ENCODE data around the gene IPO4. TPM values are rescaled to one million over a fixed set of nuclear protein-coding genes. Genes with fewer than 3 reads are reported as not detected.

IPO4 gene
- total RNA-seq, 1 donor from 2014 or later = 80.3 TPM

DNA sequence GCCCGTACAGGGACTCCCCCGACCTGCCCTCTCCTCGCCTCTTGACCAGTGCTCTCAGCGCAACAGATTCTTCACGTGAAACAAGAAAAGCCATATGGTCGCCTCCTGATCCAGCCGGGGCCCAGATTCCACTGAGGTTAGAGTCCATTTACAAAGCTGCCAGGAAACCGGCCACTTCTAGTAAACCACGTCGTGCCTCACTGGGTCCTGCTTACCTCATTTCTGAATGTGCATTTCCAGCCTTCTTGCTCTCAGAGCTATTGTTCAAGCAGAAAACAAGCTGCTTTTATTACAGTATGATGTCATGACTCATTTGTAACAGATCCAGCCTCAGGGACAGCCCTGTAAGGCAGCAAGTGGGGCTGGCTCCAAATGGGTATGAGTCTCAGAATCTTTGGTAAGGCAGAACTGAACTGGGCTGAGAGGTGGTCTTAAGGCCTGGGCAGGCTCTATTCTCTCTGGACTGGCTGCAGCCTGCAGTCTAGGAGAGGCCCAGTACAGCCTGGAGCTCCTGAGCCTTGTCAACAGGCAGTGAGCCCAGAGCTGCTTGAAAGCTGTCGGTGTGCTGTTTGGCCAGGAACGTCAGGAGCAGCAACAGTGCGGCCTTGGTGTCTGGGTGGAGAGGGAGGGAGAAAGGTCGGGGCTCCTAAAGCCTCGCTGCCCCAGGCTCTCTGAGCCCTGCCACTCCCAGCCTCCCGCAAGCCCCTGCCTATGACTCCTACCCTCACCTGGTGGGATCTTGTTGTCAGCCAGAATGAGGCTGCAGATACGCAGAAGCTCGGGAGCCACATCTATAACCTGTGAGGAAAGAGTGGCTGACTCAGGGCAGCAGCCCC, 8.4 kb downstream of the IPO4 start:
- CTCF ChIA-PET = interaction anchor here (2.3 kb wide), 1 partner anchor 19 kb away, joined by 6 read pairs; the partner anchor contains the start of gene IRF9
- H3K4me1 Mint-ChIP-seq = peaks cover 7% of the 10 kb centered on the region
- H3K9me3 Mint-ChIP-seq = no peaks in the 10 kb centered on the region
- peak overlapping the region; percentile 71 for H3K27ac Mint-ChIP-seq
- ATAC-seq (ENCODE audit: low read depth) (no peak), DNase-seq (no peak)
- H3K4me3 Mint-ChIP-seq = no peak overlapping the region
- TF ChIP-seq, protein P1, sequence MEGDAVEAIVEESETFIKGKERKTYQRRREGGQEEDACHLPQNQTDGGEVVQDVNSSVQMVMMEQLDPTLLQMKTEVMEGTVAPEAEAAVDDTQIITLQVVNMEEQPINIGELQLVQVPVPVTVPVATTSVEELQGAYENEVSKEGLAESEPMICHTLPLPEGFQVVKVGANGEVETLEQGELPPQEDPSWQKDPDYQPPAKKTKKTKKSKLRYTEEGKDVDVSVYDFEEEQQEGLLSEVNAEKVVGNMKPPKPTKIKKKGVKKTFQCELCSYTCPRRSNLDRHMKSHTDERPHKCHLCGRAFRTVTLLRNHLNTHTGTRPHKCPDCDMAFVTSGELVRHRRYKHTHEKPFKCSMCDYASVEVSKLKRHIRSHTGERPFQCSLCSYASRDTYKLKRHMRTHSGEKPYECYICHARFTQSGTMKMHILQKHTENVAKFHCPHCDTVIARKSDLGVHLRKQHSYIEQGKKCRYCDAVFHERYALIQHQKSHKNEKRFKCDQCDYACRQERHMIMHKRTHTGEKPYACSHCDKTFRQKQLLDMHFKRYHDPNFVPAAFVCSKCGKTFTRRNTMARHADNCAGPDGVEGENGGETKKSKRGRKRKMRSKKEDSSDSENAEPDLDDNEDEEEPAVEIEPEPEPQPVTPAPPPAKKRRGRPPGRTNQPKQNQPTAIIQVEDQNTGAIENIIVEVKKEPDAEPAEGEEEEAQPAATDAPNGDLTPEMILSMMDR (IDR thresholded peaks at IDR 0.05) = no peak
- POLR2A ChIA-PET = interaction anchor here (1.0 to 2.0 kb wide), 4 partner anchors 9 to 33 kb away, joined by 3 to 16 read pairs (median 8); partner anchors contain the start of genes CHMP4A, IPO4, IRF9 and TM9SF1
- intact Hi-C loops (cut with micrococcal nuclease) = no loop called here
- H3K27me3 Mint-ChIP-seq = no peaks in the 10 kb centered on the region
- peaks cover 80% of the 10 kb centered on the region for H3K36me3 Mint-ChIP-seq (ENCODE audit: low read depth)

DNA sequence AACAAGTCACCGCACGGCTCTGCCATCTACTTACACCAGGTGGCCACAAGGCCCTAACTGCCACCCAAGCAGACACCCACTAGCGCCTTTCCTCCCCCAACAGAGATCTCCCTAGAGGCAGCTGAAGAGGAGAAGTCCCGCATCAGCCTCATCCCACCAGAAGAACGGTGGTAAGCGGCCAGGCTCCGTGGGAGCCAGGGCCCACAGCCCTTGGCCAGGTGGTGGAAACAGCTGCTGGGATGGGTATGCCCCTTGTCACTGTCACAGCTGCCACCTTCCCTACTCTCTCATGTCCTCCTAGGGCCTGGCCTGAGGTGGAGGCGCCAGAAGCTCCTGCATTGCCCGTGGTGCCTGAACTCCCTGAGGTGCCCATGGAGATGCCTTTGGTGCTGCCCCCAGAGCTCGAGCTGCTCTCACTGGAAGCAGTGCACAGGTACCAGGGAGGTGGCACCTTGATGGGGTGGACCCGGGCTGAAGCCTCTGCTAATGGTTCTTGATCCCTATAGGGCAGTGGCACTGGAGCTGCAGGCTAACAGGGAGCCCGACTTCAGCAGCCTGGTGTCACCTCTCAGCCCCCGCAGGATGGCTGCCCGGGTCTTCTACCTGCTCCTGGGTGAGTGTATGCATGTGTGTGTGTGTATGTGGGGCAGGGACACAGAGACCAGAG, 9.2 kb downstream of the IPO4 start:
- ATAC-seq (ENCODE audit: low read depth) (peak; percentile 26), DNase-seq (no peak)
- H3K27me3 Mint-ChIP-seq = no peaks in the 10 kb centered on the region
- H3K4me3 Mint-ChIP-seq = no peak overlapping the region
- peaks cover 76% of the 10 kb centered on the region for H3K36me3 Mint-ChIP-seq (ENCODE audit: low read depth)
- peaks cover 9% of the 10 kb centered on the region for H3K4me1 Mint-ChIP-seq
- POLR2A ChIA-PET = interaction anchor here (1.0 to 2.0 kb wide), 4 partner anchors 9 to 34 kb away, joined by 3 to 16 read pairs (median 8); partner anchors contain the start of genes CHMP4A, IPO4, IRF9 and TM9SF1
- TF ChIP-seq, protein P1 (IDR thresholded peaks at IDR 0.05) = no peak
- CTCF ChIA-PET = interaction anchor here (2.3 kb wide), 1 partner anchor 19 kb away, joined by 6 read pairs; the partner anchor contains the start of gene IRF9
- no peaks in the 10 kb centered on the region for H3K9me3 Mint-ChIP-seq
- H3K27ac Mint-ChIP-seq = peak overlapping the region; percentile 71
- intact Hi-C loops (cut with micrococcal nuclease) = no loop called here

DNA sequence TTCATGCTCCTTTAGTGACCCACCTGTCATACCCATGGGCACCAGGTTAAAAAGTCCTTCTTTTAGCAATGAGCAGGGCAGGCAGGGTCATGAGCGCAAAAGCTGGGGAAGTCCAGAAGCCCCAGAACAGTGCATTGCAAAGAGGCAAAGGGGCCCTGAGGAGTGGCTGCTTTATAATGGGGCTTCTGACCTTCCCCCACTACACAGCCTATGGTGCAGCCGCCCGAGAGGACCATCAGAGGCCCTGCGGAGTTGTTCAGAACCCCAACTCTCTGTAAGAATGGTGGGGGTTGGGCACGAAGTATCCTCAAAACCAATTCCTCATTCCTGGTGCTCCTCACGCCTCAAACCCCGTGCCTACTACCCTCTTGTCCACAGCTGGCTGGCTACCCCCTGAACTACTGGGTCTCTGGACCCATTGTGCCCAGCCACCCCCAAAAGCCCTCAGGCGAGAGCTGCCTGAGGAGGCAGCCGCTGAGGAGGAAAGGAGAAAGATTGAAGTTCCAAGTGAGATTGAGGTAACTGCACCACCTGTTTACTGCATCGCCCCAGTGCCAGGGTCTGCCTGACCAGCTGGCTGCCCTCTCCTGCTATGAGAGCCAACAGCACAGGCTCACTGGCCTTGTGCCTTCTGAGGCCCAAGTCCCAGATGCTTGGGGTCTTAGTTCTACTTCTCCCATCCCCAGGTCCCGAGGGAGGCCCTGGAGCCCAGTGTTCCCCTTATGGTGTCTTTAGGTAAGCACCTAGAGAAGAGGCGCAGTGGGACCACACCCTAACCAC, 10.0 kb downstream of the IPO4 start:
- ChIA-PET POLR2A (interaction anchor here (1.7 to 2.0 kb wide), 3 partner anchors 17 to 35 kb away, joined by 4 to 11 read pairs (median 6); partner anchors contain the start of genes CHMP4A and IRF9), CTCF (no interaction called here)
- ATAC-seq (ENCODE audit: low read depth) (peak; percentile 19), DNase-seq (no peak)
- Mint-ChIP-seq H3K36me3 (ENCODE audit: low read depth) (peaks cover 68% of the 10 kb centered on the region), H3K4me1 (peaks cover 9% of the 10 kb centered on the region), H3K4me3 (no peak overlapping the region), H3K27me3 (no peaks in the 10 kb centered on the region), H3K9me3 (no peaks in the 10 kb centered on the region), H3K27ac (no peak overlapping the region)
- intact Hi-C loops (cut with micrococcal nuclease) = no loop called here
- TF ChIP-seq, protein P1 (IDR thresholded peaks at IDR 0.05) = no peak

DNA sequence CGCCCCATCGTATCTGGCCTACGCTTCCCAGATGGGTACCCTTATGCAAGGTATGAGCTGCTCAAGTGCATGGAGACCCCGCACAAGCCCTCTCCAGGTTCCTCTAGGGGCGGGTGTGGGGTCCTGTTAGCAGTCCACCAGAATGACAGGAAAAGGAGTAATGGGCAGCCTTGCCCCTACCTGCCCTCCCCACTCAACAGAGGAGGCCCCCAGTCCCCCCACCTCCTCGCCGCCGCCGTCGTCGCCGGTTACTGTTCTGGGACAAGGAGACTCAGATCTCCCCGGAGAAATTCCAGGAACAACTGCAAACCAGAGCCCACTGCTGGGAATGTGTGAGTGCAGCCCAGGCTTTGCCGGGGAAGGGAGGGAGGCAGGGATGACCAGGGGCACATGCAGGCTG, 10.7 kb downstream of the IPO4 start:
- no peak overlapping the region for H3K27ac Mint-ChIP-seq
- DNase-seq = no peak
- H3K27me3 Mint-ChIP-seq = no peaks in the 10 kb centered on the region
- ChIA-PET CTCF (no interaction called here), POLR2A (interaction anchor here (1.7 kb wide), 1 partner anchor 17 kb away, joined by 6 read pairs; the partner anchor contains the start of gene IRF9)
- intact Hi-C loops (cut with micrococcal nuclease) = no loop called here
- TF ChIP-seq, protein P1 (IDR thresholded peaks at IDR 0.05) = no peak
- H3K4me3 Mint-ChIP-seq = no peak overlapping the region
- peaks cover 10% of the 10 kb centered on the region for H3K4me1 Mint-ChIP-seq
- H3K36me3 Mint-ChIP-seq (ENCODE audit: low read depth) = peaks cover 61% of the 10 kb centered on the region
- no peak for ATAC-seq (ENCODE audit: low read depth)
- no peaks in the 10 kb centered on the region for H3K9me3 Mint-ChIP-seq

Measured in activated B cell treated with CpG ODN at 0.5 μM for 24 hours (primary cell).